Stimulated activated CD8-positive, alpha-beta memory T cell treated with anti-CD3 and anti-CD28 coated beads, Interleukin-2, amount 100 ng/mL, for 1 hour (primary cell): ENCODE measurements around the gene NKAIN4.

Experiments
- DNase-seq, 2 donors: peaks; one replicate each; pipeline ENCODE4 v3.0.0-alpha.2; 2020; ENCODE audit warnings: low read depth in 2 of 2

NKAIN4 gene

DNA sequence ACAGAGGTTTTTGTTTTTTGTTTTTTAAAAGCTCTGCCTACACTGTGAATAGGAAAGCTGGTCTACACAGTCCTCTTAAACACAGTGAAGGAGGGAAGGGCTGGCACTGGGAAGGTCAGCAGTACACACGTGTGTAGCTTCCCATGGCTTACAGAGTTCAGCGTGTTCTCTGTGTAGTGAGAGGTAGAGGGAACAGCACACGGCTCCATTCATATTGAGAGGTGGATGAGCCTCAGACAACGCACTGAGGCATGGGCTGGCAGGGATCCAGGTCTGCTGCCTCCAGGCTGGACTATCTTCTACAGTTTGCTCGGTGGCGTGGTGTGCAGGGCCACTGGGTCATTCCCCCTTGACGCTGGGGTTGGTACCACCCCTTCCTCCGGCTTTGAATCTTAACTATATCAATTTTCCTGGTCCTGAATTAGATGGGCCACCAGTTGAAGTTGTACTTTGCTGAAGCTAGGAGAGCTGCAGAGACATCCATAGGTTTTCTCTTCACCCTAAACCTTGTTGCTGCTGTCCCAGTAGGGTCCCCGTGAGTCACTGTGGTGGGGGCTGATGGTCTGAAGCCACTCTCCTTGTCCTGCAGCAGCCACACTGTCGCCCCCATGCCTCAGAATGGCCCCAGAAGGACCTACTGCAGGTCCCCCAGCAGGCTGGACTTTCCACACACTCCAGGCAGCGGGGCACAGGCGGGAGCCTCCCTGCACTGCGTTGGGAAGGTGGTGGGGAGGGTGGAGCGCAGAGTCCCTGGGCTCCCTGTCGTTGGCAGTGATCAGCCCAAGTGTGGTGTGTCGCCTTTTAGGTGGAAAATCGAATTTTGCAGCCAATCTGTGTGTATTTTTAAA lies 20.3 kb upstream of the NKAIN4 start:
- no peak for DNase-seq

DNA sequence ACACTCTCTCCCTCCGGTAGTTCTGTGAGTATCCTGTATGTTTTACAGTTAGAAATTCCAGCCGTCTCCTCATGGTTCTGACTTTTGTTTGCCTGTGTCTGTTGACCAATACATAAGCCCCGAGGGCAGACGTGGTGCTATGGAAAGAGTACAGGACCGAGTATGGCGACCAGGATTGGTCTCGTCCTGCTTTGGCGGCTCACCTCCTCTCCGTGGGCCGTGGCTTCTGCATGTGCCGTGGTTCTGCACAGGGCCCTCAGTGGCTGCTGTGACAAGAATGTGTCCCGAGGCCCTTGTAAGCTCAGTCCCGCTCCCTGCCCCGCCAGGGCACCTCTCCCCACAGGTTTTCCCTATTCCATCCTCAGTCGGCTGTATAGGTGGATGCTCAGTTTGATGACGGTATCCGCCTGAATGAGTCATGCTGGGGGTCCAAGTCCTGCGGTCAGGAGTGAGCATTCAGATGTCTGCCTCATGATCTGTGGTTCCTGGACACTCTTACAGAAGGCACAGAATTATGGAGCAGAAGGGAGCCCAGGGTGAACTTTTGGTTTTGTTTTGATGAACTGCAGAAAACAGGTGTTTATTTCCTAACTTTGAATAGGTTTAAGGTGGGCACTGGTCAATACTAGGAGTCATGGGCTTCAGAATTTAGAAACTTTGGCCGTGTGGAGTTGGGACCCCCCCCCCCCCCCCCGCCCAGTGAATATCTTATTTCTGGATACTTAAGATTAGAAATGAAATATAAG lies 19.5 kb upstream of the NKAIN4 start:
- DNase-seq = no peak

DNA sequence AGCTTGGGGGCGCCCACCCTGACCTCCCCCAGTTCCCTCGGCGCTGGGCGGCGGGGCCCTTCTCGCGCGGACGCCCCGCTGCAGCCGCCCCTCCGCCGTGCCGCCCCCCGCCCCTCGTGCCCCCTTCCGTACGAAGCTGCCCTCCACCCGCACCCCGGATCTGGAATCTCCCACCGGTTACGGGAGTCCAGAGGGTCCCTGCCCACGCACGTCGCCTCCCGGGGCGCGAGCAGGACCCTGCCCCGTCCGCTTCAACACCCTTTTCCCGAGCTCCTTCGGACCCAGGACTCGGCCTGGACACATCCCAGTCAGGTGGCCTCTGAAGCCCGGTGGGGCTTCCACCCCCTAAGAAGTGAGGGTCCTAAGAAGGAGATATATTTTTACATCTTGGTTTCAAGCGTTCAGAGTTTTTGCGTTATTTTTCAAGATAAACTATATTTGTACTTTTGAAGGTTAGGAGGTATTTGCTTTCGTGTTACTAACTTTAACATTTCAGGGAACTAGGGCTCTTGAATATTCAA lies 18.9 kb upstream of the NKAIN4 start:
- DNase-seq = no peak

DNA sequence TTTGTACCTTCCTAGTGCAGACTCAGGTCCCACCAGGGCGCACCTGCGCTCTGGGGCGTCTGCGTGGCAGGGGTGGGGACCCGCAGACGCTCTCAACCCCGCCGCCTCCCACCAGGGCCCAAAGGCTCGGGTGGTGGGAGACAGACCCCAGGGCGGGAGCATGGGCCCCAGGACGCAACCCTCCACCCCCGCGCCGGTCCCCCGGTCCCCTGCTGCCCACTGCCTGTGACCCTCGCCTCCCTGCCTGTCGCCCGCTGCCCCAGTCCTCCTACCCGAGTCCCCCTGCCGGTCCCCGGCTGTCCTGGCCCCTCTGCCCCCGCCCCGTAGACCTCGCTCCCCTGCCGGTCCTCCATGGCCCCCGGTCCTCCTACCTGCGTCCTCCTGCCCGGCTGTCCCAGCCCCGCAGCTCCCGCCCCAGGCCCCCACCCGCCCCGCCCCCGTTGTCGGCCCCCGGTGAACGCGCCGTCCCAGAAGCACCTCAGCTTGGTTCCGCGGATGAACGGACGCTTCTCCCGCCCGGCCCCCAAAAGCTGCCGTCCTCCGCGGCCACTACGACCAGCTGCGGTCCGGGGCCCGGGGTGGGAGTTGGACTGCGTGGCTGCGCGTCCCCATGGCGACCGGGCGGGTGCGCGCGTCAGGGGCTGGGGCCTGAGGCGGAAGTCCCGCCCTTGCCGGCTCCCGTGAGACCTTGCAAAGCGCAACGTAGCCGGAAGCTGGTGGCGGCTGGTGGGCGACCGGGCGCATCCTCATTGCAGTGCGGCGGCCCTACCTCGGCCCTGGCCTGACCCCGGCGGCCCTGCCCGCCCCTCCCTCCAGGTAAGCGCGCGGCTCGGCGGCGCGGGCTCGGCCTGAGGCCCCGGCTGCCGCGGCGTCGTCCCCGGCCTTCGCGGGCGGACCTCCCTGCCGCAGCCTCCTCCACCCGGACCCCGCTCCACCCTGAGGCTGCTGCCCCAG lies 18.1 kb upstream of the NKAIN4 start, which contains the start of gene ARFGAP1:
ARFGAP1 (plus strand) TSS at position 709 of the 954 bp plus-strand sequence. CDS start 2,768 bp downstream, outside the sequence.
- peak; percentile 74 to 75 for DNase-seq

DNA sequence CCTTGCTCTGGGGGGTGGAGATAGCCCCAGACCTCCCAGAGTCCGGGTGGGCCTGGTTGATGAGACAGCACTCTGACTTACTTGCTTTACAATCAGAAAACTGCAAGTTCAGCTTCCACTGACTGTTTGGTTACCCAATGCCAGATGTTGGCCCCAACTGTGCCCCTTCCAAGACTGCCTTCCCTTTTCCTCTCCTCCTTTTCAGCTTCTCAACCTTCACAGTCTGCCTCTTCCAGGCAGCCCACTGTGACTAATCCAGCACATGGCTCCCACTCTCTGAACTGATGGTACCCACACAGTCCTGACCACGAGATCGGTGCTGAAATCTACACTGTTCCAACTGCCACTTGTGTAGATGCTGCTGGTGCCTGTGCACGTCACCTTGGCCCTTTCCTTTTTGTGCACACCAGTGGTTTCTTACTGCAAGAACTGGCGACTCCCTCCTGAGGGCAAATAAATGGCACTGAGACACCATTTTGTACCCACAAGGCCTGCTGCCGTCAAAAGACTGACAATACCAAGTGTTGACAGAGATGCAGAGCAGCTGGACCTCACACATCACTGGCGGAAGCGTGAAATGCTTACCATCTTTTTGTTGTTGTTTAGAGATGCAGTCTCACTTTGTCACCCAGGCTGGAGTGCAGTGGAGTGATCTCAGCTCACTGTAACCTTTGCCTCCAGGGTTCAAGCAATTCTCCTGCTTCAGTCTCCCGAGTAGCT lies 16.5 kb upstream of the NKAIN4 start:
- DNase-seq = no peak

DNA sequence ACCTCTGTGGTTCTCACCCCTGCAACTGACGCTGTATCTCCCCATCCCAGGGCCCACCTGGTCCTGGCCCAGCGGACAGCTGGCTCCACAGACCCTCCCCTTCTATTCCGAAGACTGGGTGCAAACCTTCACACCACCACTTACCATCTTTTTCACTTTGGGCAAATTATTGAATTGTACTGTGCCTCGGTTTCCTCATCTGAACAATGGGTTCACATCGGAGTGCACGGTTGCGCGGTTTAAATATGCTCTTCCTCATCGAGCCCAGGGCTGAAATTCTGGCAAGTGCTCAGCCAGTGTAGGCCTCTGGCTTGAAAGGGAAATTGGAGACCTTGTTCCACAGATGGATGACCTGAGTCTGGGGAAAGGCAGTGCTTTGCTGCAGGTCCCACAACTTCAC lies 15.5 kb upstream of the NKAIN4 start:
- DNase-seq = no peak

DNA sequence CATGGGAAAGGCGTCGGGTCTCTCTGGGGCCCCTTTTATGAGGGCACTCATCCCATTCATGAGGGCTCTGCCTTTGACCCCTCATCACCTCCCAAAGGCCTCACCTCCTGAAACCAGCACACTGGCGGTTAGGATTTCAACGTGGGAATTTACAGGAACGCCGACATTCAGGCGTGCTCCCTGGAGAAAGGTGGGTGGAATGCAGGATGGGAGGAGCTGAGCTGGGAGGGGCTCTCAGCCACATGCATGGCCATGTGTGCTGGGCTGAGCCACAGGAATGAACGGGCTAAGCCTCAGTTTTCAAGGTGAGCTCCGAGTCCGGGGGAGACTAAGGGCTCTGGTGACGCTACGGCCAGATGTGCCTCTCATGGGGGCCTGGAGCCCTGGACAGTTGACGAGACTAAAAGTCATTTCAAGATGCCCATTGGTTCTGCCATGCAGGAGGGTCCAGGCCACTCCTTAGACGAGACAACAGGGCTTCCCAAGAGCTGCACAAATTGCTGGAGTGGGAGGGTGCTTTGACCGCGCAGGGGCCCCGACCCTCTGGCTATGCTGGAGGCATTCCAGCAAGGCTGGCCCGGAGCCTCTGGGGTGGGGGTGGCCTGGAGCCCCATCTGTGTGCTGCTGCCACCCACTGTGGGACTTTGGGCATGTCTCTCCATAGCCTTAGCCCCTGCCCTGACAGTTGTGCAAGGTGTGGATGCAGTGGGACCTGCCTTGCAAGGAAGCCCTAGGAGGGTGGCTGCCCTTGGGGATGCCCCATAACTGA lies 14.6 kb upstream of the NKAIN4 start:
- DNase-seq = no peak

DNA sequence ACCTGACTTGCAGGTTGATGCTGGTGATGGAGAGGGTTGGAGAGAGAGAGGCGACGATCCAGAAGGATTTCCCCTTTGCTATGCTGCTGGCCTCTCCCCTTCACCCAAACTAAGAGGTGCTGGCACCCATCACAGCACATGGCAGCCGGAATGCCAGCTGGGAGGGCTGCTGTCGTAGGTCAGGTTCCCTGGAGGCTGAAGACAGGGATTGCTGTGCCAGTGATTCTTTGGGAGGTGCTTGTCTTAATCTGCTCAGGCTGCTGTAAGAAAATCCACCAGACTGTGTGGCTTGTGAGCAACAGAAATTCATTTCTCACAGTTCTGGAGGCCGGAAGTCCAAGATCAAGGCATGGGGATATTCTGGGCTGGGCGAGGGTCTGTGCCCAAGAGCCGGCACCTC lies 14.0 kb upstream of the NKAIN4 start:
- no peak for DNase-seq

DNA sequence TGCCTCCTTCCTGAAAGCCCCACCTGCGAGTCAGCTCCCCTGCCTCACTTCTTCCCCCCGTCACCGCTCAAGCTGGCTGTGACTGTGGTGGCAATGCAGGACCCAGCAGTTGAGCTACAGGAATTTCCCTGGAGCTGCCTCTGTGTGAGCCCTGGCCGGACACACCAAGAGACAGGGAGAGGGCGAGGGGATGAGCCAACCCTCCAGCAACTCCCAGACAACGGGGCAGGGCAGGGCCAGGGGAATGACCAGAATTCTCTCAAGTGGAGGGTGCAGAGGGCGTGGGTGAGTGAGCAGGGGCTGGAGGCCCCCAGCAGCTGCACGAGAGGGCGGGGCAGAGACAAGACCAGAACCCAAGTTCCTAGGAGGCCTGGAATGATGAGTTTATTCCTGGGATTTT lies 13.4 kb upstream of the NKAIN4 start:
- DNase-seq = no peak

DNA sequence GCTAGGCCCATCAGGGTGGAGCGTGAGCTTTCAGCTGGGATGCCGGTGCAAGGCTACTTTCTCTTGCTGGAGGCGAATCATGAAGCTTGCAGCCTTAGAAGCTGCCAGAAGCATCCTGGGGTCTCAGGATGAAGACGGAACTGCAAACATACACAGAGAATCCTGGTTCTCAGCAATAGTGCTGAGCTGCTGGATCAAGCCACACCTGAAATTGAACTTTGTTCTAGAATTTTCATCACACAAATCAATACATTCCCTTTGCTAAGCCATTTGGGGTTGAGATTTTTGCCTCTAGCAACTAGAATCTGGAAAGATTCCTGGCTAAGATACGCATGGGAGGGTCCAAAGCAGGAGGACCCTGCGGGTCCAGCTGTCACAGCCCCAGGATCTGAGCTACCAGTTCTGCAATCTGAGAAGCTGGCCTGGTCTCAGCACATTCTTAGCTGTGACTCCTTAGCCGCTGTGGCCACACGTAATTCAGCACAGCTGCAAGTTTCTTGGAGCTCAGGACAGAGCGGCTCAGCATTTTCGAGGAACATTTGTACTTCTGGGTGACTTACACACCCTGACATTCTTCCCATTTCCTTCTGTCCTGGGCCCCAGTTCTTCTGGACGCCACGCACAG lies 11.7 kb upstream of the NKAIN4 start:
- DNase-seq = no peak

DNA sequence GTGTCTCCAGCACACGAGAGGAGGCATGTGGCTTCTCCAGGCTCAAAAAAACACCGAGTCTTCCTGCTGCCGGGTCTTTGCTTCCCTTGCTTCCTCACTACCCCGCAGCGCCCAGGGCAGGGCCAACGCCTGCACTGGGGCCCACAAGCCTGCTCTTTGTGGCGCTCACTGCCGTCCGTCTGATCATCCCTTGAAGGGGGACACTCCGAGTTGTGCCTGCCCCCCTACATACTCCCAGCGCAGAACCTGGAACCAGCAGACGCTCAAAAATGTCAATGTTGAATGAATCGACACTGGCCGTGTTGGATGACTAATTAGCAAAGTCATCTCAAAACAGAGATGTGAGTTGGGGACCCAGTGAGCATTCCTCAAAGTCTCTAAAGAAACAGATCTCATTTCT lies 10.3 kb upstream of the NKAIN4 start:
- no peak for DNase-seq

DNA sequence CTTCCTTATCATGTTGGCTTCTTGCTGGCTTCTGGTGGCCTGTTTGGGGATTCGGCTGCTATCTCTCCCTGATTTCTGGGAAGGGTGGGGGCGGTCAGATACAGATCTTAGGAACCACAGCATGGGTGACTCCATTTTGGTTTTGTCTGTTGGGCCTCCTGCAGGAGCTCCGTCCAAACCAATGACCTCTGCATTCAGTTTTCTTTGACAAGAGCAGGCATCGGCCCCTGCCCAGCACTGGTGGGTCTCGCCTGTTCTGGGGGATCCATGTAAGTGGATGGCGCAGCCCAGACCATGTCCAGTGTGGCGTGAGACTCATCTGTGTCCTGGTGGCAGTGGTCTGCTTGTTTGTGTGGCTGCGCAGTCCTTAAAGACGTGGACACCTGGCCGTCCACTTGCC lies 9.7 kb upstream of the NKAIN4 start:
- DNase-seq = no peak

DNA sequence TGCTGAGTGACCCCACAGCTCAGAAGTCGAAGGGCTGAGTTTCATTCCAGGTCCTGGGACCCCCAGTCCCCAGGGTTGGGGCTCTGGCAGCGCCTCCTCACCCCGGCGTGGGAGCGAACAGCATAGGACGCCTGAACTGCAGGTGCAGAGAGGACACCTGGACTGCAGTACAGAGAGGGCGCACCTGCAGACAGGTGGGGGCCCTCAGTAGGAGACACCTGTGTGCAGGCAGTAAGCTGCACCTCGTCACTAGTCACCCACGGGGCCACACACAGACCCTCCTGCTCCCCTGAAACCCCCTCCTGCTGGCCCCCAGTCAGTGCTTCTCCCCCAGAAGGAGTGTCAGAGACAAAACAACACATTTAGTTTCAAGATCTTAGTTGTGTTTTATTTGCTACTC lies 8.6 kb upstream of the NKAIN4 start:
- no peak for DNase-seq

DNA sequence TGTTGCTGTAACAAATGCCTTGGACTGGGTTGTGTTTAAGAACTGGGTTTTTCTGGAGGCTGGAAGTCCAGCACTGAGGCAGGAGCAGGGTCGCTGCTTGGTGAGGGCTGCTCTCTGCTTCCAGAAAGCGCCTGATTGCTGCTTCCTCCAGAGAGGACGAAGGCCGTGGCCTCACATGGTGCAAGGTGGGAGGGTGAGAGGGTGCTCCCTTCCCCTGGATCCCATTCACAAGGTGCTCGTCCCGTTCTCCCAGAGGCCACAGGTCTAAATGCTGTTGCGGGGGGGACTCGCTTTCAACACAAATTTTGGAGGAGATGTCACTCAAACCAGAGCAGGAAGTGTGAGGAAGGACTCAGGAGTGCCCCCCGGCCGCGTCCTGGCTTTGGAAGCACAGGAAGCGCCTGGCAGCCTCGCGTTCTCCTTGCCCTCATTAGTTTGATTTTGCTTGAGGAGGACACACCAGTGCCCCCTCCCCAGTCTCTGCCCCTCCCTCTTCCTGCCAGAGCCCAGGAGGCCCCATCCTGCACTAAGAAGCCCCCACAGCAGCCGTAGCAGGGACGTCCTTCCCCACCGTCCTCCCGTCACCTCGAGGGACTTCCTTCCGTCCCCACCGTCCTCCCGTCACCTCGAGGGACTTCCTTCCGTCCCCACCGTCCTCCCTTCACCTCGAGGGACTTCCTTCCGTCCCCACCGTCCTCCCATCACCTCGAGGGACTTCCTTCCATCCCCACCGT lies 7.7 kb upstream of the NKAIN4 start:
- DNase-seq = no peak

DNA sequence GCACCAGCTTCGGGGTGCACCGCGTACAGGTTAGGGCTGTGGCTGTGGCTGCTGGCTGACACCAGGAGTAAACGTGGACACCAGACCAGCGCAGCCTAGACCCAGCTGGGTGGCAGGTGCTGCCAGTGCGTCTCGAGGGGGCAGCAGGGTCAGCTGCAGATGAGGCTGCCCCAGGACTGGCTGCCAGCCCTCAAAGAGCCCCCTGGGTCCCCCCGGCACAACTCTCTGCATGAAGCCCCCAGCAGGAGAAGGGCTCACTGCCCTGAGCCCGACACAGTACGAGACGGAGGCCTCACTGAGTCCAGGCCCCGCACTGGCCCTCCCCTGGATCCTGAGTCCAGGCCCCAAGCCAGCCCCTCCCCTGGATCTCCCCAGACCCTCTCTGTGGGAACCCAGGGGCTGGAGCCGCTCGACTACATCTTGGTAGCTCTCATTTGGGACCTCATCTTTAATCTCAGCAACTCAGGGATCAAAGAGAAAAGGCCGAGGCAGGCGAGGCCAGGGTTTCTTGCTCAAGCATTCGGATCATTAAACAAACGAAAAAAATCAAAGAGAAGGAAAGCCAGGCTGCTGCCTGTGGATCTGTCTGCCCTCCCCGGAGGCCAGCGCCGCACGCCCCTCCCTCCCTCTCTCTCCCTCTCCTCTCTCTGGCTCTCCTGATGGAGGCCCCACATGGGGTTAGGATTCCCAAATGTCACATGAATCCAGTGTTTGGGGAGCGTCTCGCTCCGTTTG lies 7.0 kb upstream of the NKAIN4 start:
- no peak for DNase-seq

DNA sequence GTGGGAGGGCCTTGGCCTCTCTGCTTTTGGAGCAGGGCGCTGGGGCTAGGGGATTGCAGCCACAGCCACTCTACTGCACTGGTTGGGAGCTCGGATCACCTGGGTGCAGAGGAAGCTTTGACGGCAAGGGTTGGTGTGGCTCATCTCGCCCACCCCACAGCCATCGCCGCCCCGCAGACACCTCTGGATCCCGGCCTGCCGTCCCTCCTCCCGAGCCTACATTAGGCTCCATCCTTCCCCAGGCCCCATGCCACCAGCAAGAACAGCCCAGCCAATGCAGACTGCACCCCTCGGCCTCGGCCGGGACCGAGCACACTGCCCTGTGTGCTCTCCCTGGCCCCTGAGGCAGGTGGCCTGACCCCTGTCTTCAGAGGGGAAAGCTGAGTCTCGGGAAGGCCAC lies 6.3 kb upstream of the NKAIN4 start:
- no peak for DNase-seq

DNA sequence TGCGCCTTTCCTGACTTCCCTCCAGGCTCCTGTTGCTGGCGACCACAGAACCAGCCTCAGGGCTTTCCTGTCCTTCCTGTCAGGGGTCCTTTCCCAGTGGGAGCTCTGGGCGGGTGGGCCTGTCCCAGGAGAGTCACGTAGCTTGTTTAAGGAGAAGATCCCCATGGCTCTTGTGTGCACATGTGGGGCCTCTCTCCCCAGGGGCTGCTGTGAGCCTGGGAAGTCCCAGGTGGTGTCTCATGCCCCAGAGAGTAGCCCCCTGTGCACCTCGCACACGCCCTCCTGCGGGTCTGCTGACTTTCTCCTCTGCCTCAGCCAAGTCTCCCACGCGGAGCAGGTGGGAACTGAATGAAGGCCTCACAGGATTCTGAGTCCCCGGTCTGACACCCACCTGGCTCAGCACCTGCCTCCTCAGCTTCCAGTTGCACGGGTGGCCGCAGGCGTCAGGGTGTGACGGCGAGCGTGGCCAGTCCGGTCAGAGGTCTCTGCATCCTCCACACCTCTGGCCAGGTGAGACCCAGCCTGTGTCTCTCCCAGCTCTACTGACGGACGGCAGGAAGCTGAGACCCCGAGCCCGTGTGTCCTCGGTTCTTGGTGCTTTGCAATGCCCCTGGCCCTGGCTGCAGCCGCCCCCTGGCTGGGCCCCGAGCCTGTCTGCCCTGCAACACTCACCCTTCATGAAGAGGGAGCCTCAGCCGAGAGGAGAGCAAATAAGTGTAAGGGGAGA lies 5.6 kb upstream of the NKAIN4 start:
- no peak for DNase-seq

DNA sequence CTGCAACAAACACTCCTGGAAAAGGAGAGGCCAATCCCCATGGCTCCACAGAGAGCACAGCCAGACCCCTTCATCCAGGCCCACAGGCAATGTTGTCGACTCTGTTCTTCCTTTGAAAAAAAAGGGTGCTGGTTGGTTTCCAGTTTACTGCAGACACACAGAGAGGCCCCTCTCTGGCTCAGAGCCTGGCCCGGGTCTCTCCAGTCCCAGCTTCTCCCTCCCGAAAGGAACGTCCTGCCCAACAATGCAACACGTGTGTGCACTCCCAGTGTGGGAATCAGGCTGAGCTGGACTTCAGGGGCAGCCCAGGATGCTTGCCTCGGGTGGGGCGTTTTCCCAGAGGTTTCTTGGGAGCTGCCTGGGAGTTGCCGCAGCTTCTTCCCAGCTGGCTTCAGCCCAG lies 4.5 kb upstream of the NKAIN4 start:
- DNase-seq = no peak
